T-helper 2 cell (primary cell): Measurements from ENCODE around the gene IGF2.

ENCODE experiments used
- DNase-seq, 5 experiments: peaks; one replicate each; pipeline versions ENCODE4 v3.0.0 to v3.0.0-alpha.2; 2012 to 2022

Gene IGF2

DNA sequence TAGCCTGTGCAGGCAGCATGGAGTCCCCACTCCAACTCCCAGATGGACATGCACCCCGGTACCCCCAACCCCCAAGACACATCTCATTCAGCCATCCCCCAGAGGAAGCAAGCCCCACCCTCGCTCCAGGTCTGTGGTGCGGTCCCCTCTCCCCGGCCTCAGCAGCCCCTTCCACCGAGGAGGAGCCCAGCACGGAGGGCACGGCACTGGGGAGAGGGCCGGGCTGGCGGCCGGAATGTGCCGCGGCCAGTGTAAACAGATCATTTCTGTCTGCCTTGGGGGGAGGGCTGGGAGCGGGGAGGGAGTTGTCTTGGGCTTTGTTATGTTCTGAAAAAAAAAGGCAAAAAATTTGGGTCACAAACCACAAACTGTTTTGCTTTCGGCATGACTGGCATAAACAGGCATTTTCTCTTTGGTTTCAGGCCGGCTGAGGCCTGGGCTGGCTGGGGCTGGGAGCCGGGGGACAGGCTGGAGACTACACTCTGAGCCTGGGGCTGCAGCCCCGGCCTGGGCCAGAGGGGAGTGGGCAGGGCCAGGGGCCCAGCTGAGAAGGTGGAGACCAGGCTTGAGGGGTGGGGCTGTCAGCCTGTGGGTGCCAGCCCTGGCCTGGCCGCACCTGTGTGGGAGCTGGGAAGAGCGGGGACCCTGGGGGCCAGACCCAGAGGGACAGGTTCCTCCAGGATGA lies 16.8 kb downstream of the IGF2 start:
- no peak for DNase-seq

DNA sequence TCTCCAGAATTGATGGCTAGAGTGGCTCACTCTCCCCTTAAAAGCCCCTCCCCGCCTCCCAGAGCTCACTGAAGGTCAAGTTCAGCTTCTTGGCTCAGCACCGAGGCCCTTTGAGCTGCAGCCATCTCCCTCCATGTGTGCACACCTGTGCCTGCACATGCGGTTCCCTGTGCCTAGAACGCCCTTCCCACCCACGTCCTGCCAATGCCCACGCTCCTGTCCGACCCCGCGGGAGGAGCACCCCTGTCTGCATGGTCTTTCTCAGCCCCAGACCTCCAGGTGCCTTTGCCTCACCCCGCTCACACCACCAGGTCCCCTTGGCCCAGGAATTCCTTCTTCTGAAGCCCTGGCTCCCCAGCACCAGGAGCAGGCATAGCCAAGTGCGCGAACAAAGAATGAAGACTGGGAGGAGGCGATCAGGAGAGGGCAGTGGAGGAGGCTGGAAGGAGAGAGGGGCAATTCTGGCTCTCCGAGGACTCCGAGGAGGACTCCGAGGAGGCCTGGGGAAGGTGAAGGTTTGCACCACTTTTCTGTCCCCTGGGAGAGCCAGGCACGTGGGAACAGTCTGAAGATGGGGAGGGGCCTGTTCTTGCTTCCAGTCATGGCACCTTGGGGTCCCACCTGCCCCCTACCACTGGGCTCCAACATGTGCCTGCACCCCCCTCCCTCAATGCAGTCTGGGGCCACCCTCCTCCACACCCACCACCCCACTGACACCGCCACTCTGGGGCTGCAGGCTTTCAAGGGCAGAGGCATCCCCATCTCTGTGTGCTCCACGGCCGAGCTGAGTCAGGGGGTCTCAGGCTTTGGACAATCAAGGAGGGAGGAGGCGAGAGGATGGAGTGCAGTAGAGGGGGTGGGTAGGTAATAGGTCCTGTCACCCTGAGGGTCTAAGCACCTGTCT lies 17.7 kb downstream of the IGF2 start:
- no peak for DNase-seq

DNA sequence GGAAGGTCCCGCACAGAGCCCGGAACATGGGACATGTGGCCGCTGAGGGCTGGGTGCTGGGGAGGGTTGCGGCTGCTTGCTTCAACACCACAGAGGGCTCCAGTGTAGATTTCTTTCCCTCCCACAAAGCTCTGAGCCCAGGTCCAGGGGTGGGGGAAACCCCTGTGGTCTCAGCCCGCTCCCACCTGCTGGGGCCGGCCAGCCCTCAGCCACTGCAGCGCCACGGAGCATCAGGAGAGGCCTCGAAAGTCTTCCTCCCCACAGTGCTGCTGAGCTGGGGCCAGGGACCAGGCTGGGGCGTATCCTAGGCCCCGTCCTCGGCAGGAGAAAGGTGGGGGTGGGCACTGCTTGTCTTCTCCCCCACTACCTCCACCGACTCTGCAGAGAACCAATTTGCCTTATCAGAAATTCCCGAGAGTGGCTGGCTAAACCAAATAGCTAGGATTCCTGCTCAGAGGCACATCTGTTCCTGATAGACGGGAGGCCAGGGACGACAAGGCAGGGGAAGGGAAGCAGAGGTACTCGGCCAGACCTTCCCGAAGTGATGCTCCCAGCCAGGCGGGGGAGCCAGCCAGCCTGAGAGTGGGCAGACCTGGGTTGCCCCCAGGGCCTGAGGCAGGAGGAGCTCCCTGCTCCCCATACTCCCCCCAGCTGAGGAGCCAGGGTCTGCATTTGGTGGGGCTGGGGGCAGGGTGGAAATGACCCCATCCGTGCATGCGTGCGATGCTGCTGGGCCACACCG lies 18.7 kb downstream of the IGF2 start:
- DNase-seq = no peak

DNA sequence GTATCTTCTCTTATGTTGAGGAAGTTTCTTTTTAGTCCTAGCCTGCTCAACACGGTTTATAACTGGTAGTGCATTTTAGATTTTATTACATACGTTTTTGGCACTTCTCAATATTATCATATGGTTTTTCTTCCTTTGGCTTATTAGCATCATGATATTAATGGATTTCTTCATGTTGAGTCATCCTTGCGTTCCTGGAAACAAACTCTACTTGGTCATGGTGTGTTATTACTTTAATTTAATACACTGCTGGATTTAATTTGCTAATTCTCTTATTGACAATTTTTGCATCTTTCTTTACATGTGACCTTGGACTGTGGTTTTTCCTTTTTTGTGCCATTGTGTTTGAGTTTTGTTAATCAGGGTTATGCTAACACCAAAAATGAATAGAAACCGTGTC lies 20.5 kb downstream of the IGF2 start:
- DNase-seq = no peak

DNA sequence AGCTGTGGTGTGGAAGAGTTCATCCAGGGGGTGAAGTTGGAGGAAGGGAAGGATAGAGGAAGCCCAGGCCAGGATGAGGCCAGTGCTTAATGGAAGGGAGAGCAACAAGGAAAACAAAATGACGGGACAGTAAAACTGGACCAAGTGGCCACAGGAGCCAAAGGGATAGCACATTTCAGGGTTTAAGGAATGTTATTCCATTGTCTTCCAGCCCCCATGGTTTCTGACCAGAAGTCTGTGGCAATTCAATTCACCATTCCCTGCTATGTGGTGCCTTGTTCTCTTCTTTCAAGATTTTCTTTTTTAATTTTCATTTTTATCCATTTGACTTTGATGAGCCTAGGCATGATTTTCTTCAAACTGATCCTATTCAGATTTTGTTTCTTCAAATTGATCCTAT lies 22.5 kb downstream of the IGF2 start:
- no peak for DNase-seq

DNA sequence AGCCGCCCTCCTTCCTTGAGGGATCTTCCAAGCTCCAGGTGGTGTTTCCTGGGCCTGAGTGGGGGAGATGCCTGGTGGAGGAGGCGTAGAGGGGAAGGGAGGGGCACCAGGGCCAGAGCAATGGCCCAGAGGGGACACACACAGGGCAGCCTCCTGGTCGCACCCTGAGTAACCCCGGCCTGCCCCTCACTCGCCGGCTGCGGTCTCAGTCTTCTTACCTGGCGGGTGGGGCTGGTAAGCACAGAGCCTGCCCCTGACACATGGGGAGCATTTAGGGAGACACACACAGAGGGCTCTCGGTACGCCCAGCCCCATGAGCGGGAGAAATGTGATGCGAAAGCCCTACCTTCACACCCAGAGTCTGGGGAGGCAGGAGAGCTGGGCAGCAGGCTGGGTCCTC lies 23.9 kb downstream of the IGF2 start:
- no peak for DNase-seq

DNA sequence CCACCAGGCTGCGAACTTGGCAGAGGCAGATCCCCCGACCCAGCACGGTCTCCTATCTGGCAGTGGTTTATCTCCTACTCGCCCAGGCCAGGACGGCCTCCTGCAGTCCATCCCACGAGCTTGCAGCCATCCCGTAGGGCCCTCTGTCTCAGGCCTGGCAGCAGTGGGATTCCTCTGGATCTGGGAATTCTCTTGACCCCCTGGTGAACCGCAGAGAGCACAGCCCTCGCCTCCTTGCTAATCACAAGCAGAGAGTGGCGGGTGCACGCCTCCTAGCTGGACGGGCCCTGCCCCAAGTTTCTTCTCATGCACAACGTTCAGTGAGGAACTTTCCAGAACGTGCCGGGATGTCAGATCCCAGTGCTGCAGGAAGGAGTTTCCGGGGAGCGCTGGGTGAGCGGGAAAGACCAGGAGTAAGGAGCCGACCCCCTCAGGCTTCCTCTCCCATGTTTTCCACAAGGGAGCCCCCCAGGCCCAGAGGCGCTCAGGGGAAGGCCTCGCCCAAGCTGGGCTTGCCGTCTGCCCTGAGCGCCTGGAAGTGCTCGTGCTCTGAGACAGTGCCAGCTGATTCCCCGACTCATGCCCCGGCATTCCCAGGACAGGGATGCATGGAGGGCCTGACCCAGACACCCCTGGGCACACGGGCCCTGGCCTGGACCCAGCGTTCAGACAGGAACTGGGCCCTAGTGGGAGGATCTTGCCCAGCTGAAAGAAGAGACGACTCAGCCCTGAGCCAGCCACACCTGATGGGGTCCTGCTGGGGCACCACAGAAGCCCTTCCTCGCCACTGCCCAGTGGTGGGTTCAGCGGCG lies 24.6 kb downstream of the IGF2 start:
- no peak for DNase-seq

DNA sequence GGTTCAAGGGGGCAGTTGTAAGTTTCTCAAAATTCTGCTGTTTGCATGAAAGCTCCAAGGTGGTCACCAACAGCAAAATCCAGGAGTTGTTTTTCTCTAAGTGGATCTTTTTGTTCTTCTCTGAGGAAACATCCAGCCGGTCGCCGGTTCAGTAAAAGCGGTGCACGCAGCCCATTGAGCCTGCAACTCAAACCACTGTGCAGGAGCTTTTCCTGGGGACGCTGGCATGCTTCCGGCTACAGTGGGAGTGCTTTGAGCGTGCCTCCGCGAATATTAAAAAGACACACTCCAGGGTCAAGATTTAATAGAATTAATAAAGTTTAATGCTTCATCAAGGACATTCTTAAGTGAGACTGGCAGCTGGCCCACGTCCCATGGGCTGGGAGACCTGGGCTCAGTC lies 25.4 kb downstream of the IGF2 start:
- DNase-seq = no peak

DNA sequence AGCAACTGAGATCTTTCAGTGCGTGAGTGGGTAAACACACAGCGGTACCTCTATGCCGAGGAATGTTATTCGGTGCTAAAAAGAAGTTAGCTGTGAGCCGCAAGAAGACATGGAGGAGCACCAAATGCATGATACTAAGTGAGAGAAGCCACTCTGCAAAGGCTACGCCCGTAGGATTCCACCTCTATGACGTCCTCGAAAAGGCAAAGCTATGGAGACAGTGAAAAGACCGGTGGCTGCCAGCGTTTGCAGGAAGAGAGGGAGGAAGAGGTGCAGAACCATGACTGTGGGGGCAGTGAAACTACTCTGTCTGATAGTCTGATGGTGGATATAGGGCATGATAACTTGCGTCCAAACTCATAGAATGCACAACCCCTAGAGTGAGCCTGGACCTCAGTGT lies 28.7 kb downstream of the IGF2 start:
- no peak for DNase-seq

DNA sequence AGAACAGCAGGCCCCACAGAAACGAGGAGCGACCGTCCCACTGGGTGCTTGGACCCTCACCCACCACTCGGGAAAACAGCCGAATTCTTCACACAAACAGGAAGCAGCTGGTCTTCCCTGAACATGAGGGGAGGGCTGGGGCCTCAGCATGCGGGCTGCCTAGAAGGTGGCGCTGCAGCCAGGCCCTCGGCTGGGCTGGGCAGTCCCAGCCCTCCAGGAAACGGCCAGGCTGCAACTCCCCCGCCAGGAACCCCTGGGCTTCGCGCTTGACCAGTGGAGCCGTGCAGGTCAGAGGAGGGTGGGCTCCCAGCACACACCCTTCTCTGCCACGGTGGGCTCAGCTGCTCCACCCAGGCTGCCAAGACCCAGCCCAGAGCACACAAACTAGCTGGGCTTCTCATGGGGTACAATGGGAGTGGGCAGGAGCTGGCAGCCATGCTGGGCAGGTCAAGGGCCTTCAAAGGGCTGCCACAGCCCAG lies 29.6 kb downstream of the IGF2 start:
- DNase-seq = no peak

DNA sequence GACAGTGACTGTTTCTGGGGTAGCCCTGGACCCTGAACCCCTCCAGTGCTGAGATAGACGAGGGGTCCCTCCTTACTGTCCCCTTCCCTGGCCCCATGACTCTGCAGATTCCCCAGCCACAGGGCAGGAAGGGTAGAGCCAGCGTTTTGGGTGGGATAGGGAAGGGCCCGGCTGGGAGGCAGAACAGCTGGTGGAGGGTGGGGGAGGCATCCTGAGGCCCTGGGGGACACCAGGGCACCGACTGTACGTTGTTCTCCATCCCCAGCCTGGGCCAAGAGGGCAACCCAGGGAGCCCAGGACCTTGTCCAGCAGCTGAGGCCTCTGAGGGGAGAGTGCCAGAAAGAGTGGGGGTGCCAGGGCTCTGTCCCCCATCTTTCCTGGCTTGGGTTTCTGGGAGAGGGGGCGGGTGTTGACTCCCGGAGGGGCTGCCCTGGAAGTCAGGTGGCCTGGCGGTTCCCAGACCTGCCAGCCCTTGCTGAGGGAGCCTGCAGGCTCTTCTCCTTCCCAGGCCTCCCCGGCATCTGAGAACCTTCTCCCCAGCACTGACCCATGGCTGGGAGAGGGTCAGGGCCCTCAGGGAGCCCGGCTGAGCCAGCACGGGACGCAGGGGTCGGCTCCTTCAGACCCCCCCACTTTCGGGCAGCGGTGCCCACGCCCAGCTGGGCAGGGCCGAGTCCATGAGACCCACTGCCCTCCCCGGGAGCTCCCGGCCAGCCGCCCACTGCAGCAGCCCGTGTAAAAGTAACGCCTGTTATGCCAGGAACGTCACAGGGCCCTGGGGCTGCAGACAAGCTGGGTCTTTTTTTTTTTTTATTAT lies 30.3 kb downstream of the IGF2 start:
- no peak for DNase-seq

DNA sequence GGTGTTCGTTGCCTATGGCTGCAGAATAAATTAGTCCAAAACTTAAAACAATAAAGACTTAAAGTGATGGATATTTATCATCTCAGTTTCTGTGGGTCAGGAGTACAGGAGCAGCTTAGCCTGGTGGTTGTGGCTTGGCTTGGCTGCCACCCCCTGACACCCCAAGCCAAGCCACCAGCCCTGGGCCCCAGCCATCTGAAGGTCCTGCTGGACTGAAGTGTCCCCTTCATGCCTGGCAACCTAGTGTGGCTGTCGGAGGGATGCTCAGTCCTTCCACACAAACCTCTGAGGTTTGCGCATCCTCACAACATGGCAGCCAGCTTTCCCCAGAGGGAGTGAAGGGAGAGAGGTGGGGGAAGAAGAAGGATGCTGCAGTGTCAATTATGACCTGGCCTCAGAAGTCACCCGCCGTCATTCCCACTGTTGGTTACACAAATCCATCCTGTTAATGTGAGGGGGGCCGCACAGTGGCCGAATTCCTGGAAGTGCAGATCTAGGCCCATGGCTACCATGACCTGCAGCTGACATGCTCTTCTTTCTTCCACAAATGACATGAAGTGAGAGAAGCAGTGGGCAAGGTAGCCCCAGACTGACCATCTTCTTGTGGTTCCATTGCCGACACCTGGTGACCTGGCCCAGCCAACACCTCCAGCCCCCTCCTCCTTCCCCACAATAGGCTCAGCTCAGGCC lies 31.1 kb downstream of the IGF2 start:
- no peak for DNase-seq

DNA sequence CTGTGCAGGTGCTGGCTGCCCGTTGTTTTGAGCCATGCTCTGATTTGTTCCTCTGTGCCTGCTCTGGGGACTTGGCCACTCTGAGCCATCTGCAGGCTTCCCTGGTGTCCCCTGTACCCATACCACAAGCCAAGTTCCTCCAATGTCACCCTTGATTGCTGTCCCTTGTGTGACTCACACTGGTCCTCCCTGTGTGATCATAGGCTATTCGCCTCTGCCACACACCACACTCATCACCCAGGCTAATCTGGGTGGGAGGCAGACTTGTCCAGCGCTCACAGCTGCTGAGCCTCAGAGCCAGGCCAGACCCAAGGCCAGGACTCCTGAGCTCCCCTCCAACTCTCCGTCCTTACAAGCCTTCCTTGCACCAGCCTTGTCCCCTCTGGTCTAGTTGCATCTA lies 31.7 kb downstream of the IGF2 start:
- DNase-seq = no peak

DNA sequence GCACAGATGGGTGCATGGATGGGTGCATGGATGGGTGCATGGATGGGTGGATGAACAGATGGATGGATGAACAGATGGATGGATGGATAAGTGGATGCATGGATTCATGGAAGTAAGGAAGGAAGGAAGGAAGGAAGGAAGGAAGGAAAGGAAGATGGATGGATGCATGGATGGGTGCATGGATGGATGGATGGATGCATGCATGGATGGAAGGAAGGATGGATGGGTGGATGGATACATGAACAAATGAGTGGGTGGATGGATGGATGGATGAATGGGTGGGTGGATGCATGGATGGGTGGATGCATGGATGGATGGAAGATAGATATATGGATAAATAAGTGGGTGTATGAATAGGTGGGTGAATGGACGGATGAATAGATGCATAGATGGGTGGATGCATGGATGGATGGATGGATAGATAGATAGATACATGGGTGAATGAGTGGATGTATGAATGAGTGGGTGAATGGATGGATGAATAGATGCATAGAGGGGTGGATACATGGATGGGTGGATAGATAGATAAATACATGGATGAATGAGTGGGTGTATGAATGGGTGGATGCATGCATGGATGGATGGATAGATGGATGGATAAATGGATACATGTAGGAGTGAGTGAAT lies 32.5 kb downstream of the IGF2 start:
- DNase-seq = no peak

DNA sequence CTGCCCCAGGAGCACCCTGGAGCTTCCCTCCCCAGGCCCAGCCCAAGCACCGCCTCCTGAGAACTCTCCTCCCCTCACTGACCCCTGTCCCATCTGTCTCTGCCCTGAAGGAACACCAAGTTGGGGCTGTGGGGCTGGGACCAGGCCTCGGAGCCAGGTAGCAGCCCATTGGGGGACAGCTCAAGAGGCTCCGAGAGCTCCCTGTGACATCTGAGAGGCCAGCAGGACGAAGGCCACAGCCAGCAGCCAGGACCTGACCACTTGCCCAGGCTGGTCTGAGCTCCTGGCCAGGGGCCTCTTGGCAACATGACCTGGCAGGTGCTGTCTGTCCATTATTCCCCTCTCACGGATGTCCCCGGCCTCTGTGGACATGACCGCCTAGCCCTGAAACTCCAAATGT lies 33.7 kb downstream of the IGF2 start:
- DNase-seq = no peak

DNA sequence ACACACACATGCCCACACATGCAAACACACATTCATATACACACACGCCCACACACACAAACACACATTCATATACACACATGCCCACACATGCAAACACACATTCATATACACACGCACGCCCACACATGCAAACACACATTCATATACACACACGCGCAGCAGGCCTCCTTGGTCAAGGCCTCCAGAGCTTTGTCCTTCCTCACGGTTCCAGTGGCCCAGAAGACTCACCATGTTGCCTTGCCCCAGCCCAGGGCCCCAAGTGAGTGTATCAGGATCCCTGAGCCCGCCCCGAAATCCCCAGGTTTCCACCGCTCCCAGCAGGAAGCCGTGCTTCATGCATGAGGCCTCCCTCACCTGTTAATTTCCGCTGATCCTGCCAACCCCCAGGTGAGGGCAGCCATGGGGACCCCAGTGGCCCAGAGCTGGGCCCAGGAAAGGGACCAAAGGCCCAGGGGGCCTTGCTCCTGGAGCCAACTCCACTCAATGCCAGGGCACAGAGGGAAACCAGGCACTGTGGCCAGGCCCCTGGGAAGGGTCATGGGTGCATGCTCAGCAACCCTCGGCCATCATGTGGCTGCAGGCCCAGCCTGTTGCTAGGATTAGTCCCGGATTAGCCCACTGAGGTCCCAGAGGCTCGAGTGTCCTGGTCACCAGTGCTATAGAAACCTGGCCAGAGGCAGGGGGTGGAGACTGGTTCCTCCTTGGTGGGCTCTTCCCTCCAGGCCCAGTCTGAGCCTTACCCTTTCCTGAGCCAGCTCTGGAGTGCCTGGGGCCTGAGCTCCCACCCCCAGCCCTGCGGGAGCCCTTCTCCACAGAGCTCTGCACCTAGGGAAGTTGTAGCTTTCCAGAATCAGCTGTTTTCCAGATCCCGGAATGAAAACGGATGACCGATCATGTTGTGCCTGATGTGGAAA lies 34.4 kb downstream of the IGF2 start:
- no peak for DNase-seq

DNA sequence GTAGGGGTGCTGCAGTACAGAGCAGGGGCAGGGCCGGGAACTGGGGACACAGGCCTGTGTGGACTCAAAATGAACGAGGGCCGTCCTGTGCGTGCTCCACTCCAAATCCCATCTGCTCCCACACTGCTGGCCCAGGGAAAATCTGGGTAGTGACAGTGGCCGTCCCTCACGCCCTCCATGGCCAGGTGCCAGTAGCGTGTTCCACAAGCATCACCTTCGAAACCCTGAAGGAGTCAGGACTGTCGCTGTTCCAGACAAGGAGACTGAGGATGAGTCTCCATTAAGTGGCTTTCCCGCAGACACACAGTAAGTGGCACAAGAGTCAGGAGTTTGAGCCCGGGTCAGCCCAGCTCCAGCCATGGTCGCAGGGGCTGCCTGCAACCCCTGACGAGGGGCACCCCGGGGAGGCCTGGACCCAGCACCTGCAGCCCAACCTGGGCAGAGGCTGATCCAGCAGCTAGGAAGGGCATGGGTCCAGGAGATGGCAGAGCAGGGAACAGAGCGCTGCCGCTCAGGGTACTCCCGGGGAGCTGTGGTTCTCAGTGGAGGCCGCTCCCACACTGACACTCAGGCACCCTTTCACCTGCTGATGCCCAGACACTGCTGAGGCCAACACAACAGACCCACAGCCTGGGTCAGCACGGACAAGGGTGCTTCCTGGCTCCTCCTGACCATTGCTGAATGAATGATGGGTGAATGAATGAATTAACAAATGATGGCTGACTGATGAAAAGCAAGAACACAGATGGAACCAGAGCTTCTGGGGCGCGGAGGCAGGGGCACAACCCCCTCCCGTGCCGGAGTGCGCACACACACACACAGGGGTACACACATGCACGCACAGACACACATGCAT lies 35.3 kb downstream of the IGF2 start:
- DNase-seq = no peak

DNA sequence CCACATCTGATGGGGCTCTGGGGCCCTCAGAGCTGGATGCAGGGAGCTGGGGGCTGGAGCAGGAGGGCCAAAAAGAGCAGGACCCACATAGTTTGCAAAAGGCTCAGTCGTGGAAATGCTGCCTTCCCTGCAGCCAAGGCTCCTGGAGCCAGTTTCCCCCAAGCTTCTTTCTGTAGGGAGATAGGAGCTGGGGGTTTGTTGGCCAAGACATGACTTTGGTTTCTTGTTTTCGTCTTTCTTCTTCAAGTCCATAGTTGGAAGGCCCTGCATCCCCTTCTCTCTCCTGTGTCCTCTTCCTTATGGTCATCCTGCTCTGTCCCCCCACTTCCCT lies 36.3 kb downstream of the IGF2 start:
- DNase-seq = no peak
